HepG2 (cell line): ENCODE data around the gene ASF1B. TPM values are rescaled to one million over a fixed set of nuclear protein-coding genes. Genes with fewer than 3 reads are reported as not detected.

Source experiments
- AKAP8 ChIP-seq: sonication (generic); formaldehyde crosslinking; IDR thresholded peaks from 2 replicates; pipeline ENCODE4 v1.5.1; 2020; ENCODE audit warnings: mild to moderate bottlenecking, missing genetic modification reagents
- DRAP1 ChIP-seq: IDR thresholded peaks from 2 replicates; pipeline ENCODE4 v1.6.1; 2016; ENCODE audit warnings: missing genetic modification reagents, missing compliant biosample characterization
- ETV5 ChIP-seq: IDR thresholded peaks from 2 replicates; pipeline ENCODE4 v1.6.1; 2018; ENCODE audit warnings: missing biosample characterization, missing genetic modification reagents, inconsistent platforms, borderline replicate concordance
- FOXA3 ChIP-seq: IDR thresholded peaks from 2 replicates; pipeline ENCODE4 v1.6.1; 2016; ENCODE audit warnings: missing genetic modification reagents, missing compliant biosample characterization
- FOXO4 ChIP-seq: sonication (generic); formaldehyde crosslinking; conservative IDR thresholded peaks from 2 replicates; pipeline ENCODE4 v1.8.1; 2023; ENCODE audit warnings: missing genetic modification reagents
- HINFP ChIP-seq: sonication (generic); formaldehyde crosslinking; IDR thresholded peaks from 2 replicates; pipeline ENCODE4 v1.4.0; 2020; ENCODE audit warnings: low read depth, mild to moderate bottlenecking, missing genetic modification reagents
- KLF11 ChIP-seq: IDR thresholded peaks from 2 replicates; pipeline ENCODE4 v1.6.1; 2016; ENCODE audit warnings: missing compliant biosample characterization
- KLF12 ChIP-seq: sonication (generic); formaldehyde crosslinking; IDR thresholded peaks from 2 replicates; pipeline ENCODE4 v1.4.0; 2020; ENCODE audit warnings: missing genetic modification reagents, borderline replicate concordance
- KLF6 ChIP-seq: IDR thresholded peaks from 2 replicates; pipeline ENCODE4 v1.8.0; 2016; ENCODE audit warnings: missing biosample characterization, missing genetic modification reagents
- MAZ ChIP-seq, 2 experiments: sonication (generic) in 1 of 2; formaldehyde crosslinking in 1 of 2; IDR thresholded peaks; 2 replicates each; pipeline versions ENCODE4 v1.5.0 to v1.6.1; 2012 to 2020; ENCODE audit warnings: low read depth in 2 of 2, mild to moderate bottlenecking in 2 of 2, borderline replicate concordance in 1 of 2, improper control_type of control experiment in 1 of 2, low read length in 1 of 2, missing genetic modification reagents in 1 of 2, moderate library complexity in 1 of 2
- RARG ChIP-seq: sonication (generic); formaldehyde crosslinking; IDR thresholded peaks from 2 replicates; pipeline ENCODE4 v1.4.0; 2020; ENCODE audit warnings: low read depth, mild to moderate bottlenecking, missing genetic modification reagents
- SAFB2 ChIP-seq: sonication (generic); formaldehyde crosslinking; IDR thresholded peaks from 2 replicates; pipeline ENCODE4 v1.5.1; 2020; ENCODE audit warnings: missing genetic modification reagents, low read depth, mild to moderate bottlenecking, borderline replicate concordance
- SP140L ChIP-seq: sonication (generic); formaldehyde crosslinking; IDR thresholded peaks from 2 replicates; pipeline ENCODE4 v1.4.0; 2020; ENCODE audit warnings: missing genetic modification reagents, borderline replicate concordance
- TEAD3 ChIP-seq: optimal IDR thresholded peaks from 2 replicates; pipeline ENCODE3; 2016; ENCODE audit warnings: borderline replicate concordance
- TOE1 ChIP-seq: sonication (generic); formaldehyde crosslinking; IDR thresholded peaks from 2 replicates; pipeline ENCODE4 v1.4.0; 2020; ENCODE audit warnings: mild to moderate bottlenecking, missing genetic modification reagents
- ZNF280D ChIP-seq: sonication (generic); formaldehyde crosslinking; IDR thresholded peaks from 2 replicates; pipeline ENCODE4 v1.5.1; 2020; ENCODE audit warnings: mild to moderate bottlenecking, missing genetic modification reagents
- ZNF670 ChIP-seq: sonication (generic); formaldehyde crosslinking; IDR thresholded peaks from 2 replicates; pipeline ENCODE4 v1.8.0; 2022; ENCODE audit warnings: mild to moderate bottlenecking, missing genetic modification reagents, borderline replicate concordance
- ZNF672 ChIP-seq: sonication (generic); formaldehyde crosslinking; IDR thresholded peaks from 2 replicates; pipeline ENCODE4 v1.8.1; 2022; ENCODE audit warnings: missing genetic modification reagents
- ZNF691 ChIP-seq: sonication (generic); formaldehyde crosslinking; IDR thresholded peaks from 2 replicates; pipeline ENCODE4 v1.4.0; 2020; ENCODE audit warnings: missing genetic modification reagents, low read depth, mild to moderate bottlenecking, borderline replicate concordance
- ZNF761 ChIP-seq: sonication (generic); formaldehyde crosslinking; conservative IDR thresholded peaks from 2 replicates; pipeline ENCODE4 v1.4.0; 2020; ENCODE audit warnings: mild to moderate bottlenecking, missing genetic modification reagents
- ZNF772 ChIP-seq: sonication (generic); formaldehyde crosslinking; IDR thresholded peaks from 2 replicates; pipeline ENCODE4 v1.5.0; 2020; ENCODE audit warnings: mild to moderate bottlenecking, missing genetic modification reagents
- polyA plus RNA-seq, 8 experiments: library from polyadenylated mRNA; depleted of rRNA in 3 of 8; stranded (reverse) in 7 of 8; unstranded in 1 of 8; fragments of >200 nt; fragmentation: Illumina TruSeq in 4 of 8; extraction: Trizol in 4 of 8; gene quantifications; 2 replicates each; pipeline versions ENCODE4 v1.2.1 to v1.2.3, GENCODE V29; 2011 to 2016; ENCODE audit warnings: low read depth in 4 of 8, missing spikeins in 1 of 8, mixed read lengths in 1 of 8; ENCODE audit not compliant: insufficient read depth in 1 of 8
- total RNA-seq, 5 experiments: library from RNA; depleted of rRNA; stranded (reverse); fragments of >200 nt; fragmentation: Illumina TruSeq; extraction: Trizol; gene quantifications; 2 replicates each; pipeline ENCODE4 v1.2.3, GENCODE V29; 2016; ENCODE audit warnings: low read depth in 1 of 5

Gene ASF1B
- total and polyA plus RNA-seq, 2 of the 13 experiments (the other 11 are each of a cell fraction or from before 2014, with no cell fraction given) = 18.2 to 24.8 TPM

- 0 out of 2 replicates have a peak, but pooled peaks have one; percentile 66 for TF ChIP-seq ZNF761 (CRISPR knock-in tag)
- TF ChIP-seq KLF6 = peak; percentile 82; the same call in 1 of the 2 replicates
- no peak for TF ChIP-seq SAFB2
- peak; percentile 92 for TF ChIP-seq TEAD3 (CRISPR knock-in tag)
- peak; percentile 85 for TF ChIP-seq ETV5 (CRISPR knock-in tag)
- TF ChIP-seq TOE1 (CRISPR knock-in tag) = no peak
- no peak for TF ChIP-seq ZNF772 (CRISPR knock-in tag)
- 0 out of 2 replicates have a peak, but pooled peaks have one; percentile 18 for TF ChIP-seq ZNF691 (CRISPR knock-in tag)
- peak; percentile 72 for TF ChIP-seq FOXA3 (CRISPR knock-in tag)
- no peak for TF ChIP-seq ZNF672 (CRISPR knock-in tag)
- TF ChIP-seq RARG (CRISPR knock-in tag) = no peak
- no peak for TF ChIP-seq ZNF670
- 0 out of 2 replicates have a peak, but pooled peaks have one; percentile 65 for TF ChIP-seq SP140L (CRISPR knock-in tag)
- no peak for TF ChIP-seq ZNF280D (CRISPR knock-in tag)
- peak; percentile 77; the same call in 1 of the 2 replicates for TF ChIP-seq KLF12
- TF ChIP-seq DRAP1 (CRISPR knock-in tag) = peak; percentile 64; the same call in 1 of the 2 replicates
- peak; percentile 99 for TF ChIP-seq HINFP (CRISPR knock-in tag)
- peak; percentile 31; the same call in 1 of the 2 replicates for TF ChIP-seq KLF11 (CRISPR knock-in tag)
- peak; percentile 92 for TF ChIP-seq MAZ (IDR thresholded peaks at IDR 0.05; ENCODE audit: borderline replicate concordance, low read depth, low read length)
- 0 out of 2 replicates have a peak, but pooled peaks have one; percentile 30 for TF ChIP-seq MAZ (CRISPR knock-in tag; IDR thresholded peaks at IDR 0.05; ENCODE audit: low read depth)
- no peak for TF ChIP-seq FOXO4
- peak; percentile 57; the same call in 1 of the 2 replicates for TF ChIP-seq AKAP8
Observed at GRCh38 chr19:14080887-14081796, 55.2 kb downstream of the ASF1B start (continued).
